Measurements from ENCODE around the gene TMEM59.
"Not testable (repeated sequence)": the region's sequence is repeated elsewhere in the genome, so short reads cannot be mapped to it uniquely, and the experiment has no call there.

Gene TMEM59

DNA sequence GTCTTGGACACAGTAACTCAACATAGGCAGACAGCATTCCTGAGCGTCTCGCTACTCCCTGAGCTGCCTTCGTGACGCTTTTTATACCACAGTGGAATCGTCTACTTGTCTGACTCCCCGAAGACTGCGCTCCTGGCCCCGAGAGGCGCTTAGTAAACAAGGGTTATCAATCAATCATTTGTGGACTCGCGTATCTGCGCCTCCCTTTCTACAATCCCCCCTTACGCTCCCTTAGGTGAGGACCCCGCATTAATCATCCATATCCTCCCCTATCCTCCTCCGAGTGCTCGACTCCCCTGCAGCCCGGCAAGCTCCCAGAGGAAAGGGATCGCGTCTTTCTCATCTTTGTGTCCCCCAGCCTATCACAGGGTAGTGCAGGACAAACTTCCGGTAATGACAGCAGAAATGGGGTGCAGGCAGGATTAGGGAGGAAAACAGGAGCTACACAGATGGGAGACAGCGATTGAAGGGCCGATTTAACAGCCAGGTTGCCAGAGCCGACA is 522 bp downstream of the TMEM59 start:
- peak; percentile 47 for DNase-seq

DNA sequence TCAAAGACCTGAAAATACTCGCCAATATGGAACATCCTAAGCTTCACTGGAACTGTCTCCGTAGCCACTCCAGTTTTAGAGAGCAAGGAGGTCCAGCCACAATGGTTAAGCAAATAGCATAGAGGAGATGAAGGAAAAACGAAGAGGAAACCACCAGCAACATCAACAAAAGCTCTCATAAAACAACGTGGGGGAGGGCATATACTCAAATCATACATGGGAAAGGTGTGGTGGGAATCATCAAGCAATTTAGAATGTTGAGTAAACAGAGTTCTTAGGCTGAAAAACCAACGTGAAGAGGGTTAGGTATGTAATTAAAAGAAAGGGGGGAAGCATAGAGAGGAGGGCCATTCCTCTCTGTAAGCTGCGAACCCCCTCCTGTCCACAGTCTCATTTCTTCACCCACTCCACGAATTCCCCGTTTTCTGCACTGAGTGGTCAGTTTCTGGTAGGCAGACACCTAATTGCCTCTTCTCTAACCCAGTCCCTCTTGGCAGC is 1.0 kb downstream of the TMEM59 start:
- DNase-seq, result no peak

DNA sequence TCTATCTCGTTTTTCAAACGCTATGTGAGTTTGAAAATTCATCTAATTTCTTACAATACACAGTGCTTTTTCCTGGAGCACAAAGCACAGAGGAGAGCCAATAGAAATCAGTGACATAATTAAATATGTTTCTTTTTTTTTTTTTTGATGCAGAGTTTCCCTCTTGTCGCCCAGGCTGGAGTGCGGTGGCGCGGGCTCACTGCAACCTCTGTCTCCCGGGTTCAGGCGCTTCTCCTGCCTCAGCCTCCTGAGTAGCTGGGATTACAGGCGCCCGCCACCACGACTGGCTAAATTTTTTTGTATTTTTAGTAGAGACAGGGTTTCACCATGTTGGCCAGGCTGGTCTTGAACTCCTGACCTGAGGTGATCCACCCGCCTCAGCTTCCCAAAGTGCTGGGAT is 2.6 kb downstream of the TMEM59 start:
- DNase-seq, result not testable (repeated sequence)

DNA sequence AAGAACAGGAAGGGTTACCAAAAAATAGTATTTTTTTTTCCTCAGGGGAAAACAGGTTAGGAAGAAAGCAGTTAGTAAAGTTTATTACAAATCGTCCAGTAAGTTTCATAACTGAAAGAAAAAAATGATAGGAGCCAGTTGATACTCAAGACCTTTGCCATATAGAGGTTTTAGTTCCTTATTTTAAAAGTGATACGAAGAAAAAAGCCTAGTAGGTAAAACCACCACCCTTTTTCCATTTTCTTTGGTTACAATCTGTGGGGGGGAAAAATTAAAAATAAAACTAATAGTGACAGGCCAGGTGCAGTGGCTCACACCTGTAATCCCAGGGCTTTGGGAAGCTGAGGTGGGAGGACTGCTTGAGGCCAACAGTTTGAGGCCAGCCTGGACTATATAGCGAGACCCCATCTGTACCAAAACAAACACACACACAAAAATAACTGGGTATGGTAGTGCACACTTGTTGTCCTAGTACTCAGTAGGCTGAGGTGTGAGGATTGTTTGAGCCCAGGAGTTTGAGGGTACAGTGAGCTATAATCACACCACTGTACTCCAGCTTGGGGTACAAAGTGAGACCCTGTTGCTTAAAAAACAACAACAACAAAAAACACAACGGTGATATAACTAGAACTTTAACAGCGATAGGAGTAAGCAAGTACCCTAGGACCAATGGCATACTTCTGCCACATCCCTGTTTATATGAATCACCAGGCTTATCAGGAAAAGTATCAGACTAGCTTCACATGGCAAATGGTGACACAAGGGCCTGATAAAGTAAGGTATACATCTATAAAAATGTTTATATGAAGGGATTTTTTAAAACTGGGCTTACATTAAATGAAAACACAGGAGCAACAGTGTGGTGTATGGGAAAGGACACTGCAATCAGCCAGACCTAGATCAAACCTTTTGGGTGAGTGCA is 5.4 kb downstream of the TMEM59 start:
- no peak for DNase-seq

DNA sequence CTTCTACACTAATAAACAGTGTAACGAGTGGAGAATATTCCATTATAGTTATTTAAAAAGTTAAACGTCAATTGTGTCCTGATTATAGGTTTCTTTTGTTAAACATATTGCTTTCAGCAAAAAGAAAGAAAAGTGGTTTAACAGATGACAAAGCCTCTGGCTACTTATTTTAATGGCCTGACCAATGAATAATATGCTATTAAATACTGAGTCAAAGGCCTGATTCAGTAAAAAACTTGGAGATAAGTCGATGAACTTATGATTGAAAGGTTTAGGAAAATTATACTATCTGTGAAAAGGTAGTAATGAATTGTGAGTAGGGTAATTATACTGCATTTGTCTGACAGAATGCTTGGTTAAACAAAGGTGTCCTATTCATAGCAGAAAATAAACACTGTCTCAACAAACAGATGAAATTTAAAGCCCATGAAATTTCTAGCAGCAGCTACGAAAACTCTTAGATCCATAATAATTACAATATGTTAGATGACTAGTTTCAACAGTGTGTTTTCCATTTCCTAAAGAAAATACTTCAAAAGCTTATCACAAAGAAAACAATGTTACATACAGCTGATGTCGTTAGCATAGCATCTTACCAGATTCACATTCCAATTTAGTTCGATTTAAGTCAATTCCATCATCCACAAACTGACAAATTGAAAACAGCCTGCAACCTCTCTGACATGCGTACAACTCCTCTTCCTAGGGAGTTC is 6.2 kb downstream of the TMEM59 start:
- no peak for DNase-seq

DNA sequence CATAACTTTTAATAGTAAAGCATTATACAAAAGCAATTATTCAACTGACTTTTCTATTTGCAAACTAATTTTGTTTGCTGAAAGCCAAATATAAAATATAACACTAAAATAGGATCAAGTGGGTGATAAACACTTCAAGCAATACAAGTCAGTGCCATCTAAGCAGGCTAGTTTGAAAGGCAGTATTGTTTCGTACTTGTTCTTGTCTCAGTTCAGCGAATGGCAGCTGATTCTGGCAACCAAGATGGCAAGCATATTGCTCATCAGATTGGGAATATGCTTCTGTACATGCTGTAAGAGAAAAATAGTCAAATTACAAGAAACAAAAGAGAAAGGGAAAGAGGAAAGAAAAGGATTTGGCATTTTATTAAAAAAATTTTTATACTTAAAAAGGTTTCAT is 7.5 kb downstream of the TMEM59 start:
- no peak for DNase-seq

DNA sequence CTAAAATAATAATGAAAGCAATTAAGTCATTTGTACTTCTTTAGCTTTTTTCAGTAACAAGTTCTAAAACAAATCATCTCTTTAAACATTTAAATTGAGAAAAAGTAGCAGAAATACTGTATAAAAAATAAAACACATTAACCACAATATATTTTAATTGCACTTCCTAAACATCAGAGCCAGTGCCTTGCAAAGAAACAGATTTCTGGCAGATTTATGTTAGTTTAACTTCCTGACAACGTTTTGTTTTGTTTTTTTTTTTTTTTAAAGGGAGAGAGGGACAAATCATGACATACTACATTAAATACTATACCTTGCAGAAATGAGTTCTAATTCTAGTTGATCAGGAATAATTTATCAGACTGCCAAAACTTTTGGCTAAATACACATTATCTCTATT is 11.2 kb downstream of the TMEM59 start:
- DNase-seq, result no peak

DNA sequence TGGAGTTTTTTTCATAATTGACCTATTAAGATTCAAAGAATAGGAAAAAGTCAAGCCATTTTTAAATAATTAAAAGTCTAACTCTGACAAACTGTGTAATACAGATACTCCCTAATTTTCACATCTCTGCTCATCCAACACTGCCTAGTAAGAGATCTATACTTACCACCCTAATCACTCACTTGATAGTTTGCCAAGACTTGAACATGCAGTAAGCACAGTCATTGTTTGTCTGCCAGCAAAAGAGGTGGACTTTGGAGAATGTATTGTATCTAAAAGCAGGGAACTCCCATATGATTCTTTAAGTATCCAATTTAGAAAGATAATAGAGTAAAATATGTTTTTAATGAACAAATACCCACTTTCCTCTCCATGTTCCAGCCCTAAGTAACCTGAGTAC is 15.5 kb downstream of the TMEM59 start:
- DNase-seq, result no peak

DNA sequence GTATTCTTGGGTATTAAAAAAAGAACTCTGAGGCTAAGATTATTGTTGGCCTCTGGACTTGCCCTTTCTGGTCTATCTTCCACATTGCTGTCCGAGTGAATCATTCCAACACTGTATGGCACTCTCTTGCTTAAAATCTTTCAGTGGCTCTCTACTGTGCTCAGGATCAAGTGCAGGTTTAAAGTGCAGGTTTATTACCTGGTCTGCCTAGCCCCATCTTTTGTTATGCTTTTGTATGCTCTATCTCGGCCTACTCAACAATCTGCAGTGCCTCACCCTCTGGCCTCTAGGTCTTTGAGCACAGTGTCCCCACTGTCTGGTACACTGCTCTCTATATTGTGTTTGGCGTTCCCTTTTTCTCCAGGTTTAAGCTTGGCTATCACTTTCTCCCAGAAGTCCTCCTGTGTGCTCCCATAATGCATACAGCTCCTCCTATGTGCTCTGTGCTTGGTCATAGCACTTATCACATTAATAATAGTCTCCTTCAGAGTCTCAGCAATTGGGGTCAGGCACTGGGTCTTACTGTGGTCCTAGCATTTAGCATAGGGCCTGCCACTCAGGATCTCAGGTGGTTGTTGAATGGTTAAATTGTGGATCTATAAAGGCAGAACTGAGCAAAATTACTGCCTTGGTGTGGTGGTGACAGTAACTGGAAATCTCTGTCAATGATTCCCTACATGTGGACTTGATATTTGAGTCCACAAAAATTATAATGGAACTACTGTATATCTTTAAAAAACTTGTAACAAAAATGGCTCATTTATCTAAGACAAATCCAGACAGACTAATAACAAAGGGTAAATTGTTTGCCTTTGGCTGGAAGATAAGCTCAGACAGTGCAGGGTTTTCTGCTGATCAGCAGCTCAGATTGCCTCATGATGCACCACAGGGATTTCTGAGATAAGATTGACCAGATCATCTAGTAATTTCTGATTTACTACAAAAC is 24.4 kb downstream of the TMEM59 start:
- DNase-seq, result no peak

DNA sequence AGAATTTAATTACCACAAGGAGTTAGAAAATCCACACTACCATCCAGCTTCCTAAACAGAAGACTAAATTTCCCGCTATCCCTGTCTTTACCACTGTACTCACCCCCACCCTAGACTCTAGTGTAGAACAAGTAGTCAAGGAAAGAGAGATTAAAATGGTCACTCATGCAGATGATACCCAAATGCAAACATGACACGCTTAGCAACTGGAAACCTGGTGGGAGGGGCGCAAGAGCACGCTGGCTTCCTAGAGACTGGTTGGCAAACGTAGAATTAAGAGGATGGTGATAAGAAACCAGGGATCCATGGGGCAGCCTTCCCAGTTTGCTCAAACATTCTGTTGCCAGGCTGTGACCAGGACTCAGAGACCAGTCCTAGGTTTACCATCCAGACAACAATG is 25.2 kb downstream of the TMEM59 start:
- no peak for DNase-seq

DNA sequence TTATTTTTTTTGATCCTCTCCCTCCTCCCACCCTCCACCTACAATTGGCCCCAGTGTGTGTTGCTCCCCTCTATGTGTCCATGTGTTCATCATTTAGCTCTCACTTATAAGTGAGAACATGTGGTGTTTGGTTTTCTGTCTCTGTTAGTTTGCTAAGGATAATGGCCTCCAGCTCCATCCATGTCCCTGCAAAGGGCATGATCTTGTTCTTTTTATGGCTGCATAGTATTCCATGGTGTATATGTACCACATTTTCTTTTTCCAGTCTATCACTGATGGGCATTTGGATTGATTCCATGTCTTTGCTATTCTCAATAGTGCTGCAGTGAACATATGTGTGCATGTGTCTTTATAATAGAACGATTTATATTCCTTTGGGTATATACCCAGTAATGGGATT is 28.2 kb downstream of the TMEM59 start:
- DNase-seq, result not testable (repeated sequence)

DNA sequence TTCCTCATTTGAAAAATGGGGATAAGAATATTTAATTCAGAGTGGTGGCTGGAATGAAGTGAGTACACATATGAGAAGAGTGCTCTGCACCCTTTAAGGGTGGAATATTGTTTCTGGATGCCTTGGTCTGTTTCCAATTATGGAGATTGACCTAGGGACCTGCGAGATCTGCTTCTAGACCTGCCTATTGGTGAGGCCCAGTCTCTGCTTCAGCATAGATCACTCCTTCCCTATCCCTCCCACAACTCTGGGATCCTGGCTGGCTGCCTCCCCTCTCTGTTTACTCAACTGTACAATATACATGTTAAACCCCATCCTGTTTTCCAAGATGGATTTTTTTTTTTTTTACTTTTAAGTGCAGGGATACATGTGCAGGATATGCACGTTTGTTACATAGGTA is 28.6 kb downstream of the TMEM59 start:
- DNase-seq, result no peak

DNA sequence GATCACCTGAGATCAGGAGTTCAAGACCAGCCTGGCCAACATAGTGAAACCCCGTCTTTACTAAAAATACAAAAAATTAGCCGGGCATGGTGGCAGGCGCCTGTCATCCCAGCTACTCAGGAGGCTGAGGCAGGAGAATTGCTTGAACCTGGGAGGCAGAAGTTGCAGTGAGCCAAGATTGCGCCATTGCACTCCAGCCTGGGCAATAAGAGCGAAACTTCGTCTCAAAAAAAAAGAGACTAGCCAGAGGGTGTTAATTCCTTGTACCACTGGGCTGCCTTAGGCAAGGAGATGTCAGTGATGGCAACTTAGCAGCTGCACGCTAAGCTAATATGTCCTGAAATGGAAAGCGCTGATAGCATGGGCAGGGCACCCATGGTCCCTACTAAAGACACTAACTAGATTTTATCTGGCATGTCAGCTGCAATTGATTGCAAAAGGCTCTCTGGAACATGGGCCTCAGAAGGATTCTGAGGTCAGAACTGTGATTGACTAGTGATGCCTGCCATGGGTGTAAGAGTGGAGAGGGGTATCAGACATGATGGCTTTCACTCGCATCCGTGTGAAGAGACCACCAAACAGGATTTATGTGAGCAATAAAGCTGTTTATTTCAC is 33.3 kb downstream of the TMEM59 start:
- DNase-seq, result not testable (repeated sequence)

DNA sequence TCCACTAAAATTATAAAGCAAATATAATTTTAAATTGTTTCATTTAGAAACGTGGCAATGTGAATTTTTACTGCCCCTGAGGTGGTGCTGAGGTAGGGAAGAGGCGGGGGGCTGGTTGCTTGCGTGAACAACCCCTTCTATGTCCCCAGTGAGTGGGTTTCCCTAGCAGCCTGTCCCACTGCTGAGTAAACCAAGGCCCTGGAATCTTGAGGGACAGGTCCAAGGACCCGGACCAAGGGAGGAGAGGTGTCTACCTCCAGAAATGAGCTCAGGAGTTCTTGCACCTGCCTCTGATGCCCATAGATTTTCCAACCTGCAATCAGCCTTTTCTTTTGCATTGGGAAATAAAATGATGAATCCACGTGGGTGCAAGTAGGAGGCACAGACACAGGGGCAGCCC is 34.4 kb downstream of the TMEM59 start:
- DNase-seq, result no peak

DNA sequence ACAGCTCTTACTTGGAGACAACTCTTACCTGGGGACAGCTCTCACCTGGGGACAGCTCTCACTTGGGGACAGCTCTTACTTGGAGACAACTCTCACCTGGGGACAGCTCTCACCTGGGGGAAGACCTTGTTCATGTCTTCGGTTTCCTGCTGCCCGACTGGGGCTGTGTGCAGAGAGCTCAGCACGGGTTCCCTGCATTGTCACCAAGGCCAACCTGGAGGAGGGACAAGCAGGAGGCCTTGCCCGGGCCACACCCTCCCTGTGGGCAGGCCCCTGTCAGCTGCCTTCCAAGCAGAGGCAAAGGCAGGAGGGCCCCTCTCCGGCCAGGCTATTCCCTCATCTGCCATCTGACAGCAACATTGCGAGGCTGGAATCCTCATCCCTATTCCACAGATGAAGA is 35.0 kb downstream of the TMEM59 start, which contains the start of gene LDLRAD1:
TSS of gene LDLRAD1 (minus strand) at position 208 of the 400 bp plus-strand sequence. CDS start at position 134, 74 bp downstream.
- DNase-seq, result no peak

DNA sequence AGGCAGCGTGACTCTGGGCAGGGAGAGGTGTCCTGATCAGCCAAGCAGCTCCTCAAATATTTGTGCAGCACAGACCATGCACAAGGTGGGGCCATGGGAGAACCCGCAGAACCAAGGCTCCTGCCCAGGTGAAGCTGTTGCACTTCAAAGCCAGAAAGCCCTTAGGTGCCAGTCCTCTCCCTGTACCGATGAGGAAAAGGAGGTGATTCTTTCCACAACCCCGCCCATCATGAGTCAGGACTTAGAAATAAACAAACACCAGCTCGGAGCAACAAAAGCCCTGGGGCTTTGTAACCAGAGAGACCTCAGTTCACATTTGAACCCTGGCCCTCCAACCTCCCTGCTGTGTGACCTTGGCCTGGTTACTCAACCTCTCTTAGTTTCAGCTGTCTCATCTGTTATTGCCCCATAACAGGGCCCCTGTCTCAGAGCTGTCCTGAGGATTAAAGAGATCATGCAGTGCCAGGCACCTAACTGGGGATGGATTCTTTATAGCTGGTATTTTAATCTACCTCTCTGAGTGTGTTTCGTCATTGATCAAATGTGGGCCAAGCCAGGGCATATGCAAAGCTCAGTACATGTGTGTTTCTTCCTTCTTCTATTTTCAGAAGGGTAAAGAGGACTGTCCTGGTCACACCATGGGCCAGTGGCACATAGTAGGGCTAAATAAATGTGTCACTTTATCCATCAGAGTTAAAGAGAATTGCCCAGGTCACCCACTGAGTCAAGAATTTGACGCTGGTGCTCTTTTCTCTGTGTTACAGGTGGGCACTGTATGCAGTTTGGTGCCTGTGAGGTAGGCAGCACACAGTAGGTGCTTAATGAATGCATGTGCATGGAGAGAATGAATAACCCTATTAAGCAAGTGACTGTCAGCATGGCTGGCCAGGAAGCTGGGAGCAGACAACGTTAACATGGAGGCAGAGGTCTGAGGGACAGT is 36.4 kb downstream of the TMEM59 start:
- no peak for DNase-seq

DNA sequence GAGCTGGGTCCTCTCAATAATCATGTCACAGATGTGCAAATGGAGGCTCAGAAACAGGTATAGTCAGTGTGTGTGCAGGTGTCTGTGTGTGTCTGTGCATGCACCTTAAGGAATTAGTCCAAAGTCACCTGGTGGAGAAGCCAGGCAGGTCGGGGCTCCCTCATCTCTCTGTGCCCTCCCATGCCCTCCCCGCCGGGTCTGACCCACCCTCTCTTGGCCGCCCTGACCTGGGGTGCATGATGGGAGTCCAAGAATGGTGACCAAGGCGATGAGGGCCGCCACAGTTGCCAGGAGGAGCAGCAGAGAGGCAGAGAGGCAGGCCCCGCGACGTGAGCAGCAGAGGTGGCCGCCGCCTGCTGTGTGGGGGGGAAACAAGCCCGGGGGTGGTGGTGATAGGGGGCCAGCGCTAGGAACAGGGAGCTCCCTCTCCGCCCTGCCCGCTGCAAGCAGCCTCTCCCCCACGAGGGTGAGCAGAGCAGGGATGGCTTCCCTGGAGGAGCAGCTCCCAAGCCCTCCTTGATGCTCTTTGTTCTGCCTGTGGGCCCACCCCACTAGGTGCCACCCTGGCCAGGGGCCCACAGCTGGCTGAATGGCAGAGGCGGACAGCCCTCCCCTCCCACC is 38.9 kb downstream of the TMEM59 start:
- no peak for DNase-seq

DNA sequence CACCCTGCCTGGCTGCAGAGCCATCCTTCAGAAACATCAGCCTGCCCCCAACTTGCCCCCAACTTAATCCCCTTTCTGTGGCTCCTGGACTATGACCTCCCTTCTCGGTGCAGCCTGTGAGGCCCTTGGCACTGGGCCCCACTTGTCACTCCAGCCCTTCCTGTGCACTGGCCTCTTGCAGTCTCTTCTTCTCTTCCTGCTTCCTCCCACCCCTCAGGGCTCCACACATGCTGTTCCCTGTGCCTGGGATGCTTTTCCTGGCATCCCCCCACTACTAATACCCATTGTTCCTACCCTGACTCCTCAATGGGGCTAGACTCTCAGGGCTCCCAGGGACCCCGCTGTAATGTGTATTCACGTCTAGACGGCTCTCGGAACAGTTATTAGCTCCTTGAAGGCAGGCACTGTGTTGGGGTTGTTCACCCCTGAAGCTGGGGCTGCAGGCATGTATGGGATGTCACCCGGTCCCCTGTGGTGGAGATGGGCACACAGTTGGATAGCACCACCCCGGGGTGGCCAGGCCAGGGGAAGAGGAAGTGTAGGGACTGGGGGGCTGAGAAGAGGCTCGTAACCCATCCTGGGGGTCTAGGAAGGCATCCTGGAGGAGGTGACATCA is 39.5 kb downstream of the TMEM59 start:
- no peak for DNase-seq

DNA sequence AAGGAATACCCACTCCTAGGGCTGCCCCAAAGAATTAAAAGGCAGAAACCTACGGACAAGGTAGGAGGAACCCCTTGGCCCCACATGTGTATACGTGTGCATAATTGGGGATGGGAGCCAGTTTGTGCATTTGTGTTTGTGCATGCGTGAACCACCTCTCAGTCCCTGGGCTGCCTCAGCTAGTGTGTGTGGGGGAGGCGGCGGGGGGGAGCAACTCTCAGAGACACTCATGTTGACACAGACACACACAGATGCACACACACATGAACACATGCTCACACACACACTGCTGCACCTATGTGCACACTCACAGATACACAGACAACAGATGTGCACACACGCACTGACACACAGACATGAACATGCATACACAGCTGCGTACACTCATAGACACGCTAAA is 40.1 kb downstream of the TMEM59 start:
- no peak for DNase-seq

DNA sequence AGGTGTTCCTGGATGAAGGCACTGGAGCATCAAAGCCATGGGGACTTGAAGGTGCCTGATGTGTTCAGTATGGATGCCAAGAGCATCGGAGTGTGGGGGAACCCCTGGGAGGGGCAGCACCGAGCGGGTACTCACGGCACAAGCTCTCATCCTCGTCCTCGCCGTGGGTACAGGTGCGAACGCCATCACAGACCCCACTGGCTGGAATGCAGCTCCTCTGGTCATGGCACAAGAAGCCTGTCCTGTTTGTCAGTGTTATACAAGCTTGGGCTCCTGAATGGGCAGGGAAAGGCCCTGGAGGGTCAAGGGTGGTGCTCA is 41.0 kb downstream of the TMEM59 start:
- DNase-seq, result no peak

All from central memory CD4-positive, alpha-beta T cell (primary cell).